Fibroblast of gingiva (primary cell): ENCODE measurements around the gene AMZ1.
A peak's percentile ranks its signal among the peaks of the same experiment; 100 is the strongest.
"Not testable (repeated sequence)": the region's sequence is repeated elsewhere in the genome, so short reads cannot be mapped to it uniquely, and the experiment has no call there.

Experiments
- DNase-seq: peaks from one replicate; pipeline ENCODE4 v3.0.0-alpha.2; 2011; ENCODE audit warnings: low read depth

The AMZ1 gene

DNA sequence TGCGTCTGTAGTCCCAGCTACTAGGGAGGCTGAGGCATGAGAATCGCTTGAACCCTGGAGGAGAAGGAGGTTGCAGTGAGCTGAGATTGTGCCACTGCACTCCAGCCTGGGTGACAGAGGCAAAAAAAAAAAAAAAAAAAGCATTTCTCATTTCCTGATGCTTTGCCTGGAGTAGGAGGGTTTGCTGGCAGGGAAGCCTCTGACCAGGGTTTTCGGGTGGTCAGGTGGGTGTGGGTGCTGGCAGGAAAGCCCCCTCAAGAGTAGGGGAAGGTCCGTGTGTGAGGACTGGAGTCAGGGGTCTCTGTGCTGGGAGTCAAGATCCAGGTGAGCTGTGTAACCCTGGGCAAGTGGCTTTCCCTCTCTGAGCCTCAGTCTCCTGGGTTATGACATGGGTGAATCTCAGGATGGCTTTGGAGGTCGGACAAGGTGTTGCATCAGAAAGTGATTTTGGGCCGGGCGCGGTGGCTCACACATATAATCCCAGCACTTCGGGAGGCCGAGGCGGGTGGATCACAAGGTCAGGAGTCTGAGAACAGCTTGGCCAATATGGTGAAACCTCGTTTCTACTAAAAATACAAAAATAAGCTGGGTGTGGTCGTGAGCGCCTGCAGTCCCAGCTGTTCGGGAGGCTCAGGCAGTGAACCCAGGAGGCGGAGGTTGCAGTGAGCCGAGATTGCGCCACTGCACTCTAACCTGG, 3.2 kb downstream of the AMZ1 start:
- no peak for DNase-seq

DNA sequence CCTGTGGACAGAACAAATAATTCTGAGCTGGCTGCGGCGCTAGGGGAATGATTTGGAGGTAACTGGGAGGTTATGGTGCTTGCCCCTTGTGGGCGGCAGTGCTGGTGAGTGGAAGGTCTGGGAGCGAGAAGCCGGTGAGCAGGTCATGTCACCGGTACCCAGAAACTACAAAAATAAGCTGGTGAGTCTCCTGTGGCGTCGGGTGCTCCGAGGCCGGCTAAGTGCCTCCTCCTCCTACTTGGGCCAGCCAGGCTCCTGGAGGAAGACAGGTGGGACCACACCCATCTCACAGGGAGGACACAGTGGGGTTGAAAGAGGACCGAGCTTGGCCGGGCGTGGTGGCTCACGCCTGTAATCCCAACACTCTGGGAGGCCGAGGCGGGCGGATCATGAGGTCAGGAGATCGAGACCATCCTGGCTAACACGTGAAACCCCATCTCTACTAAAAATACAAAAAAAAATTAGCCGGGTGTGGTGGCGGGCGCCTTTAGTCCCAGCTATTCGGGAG, 4.0 kb downstream of the AMZ1 start:
- not testable (repeated sequence) for DNase-seq

GRCh38 chr7:2692543-2692942, 4.5 kb downstream of the AMZ1 start:
- no peak for DNase-seq

GRCh38 chr7:2693420-2694121, 5.6 kb downstream of the AMZ1 start:
- not testable (repeated sequence) for DNase-seq

DNA sequence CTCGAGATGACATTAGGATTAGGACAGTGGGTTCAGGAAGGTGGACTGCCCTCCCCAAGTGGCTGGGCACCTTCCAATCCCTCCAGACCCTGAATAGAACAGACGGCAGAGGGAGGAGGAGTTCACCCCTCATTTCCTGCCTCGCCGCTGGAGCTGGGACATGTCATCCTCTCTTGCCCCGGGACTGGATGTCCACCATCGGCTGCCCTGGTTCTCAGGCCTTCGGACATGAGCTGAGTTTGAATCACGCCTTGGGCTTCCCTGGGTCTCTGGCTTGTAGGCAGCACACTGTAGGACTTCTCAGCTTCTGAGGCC, 6.1 kb downstream of the AMZ1 start:
- DNase-seq, result not testable (repeated sequence)

DNA sequence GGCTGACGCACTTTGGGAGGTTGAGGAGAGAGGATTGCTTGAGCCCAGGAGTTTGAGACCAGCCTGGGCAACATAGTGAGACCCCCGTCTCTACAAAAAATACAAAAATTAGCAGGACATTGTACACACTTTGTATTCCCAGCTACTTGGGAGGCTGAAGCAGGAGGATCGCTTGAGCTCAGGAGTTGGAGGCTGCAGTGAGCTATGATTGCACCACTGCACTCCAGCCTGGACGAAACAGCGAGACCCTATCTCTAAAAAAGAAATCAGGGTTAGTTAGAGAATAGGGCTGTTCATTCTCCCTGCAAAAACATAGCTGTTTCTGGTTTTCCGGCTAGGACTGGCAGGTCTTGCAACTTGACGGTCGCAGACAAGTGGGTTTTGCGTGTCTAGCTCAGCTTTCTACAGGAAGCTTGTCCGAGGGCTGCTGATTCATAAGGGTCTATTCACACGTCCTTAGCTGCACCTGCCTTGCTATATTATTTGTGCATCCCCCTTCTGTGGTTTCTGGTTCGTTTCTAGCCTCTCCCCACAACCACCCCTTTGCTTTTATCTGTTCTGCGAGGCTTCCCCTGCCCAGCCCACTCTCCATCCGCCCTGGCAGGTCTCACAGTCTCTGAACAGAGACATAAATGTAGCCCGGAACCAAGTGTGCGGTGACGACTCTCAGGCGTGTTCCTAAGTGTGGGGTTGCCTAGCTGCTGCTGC, 10.7 kb downstream of the AMZ1 start:
- DNase-seq, result no peak

- no peak for DNase-seq
These were observed 11.3 kb downstream of the AMZ1 start for GRCh38 chr7:2699289-2699620.

GRCh38 chr7:2700141-2700850, 12.3 kb downstream of the AMZ1 start:
- DNase-seq, result no peak

GRCh38 chr7:2701424-2701823, 13.4 kb downstream of the AMZ1 start:
- DNase-seq, result no peak

- peak; percentile 81 for DNase-seq
These were observed 14.0 kb downstream of the AMZ1 start for GRCh38 chr7:2701832-2702593.

- no peak for DNase-seq
These were observed 14.6 kb downstream of the AMZ1 start for GRCh38 chr7:2702594-2702957.

GRCh38 chr7:2705371-2706096, 17.5 kb downstream of the AMZ1 start:
- DNase-seq, result no peak

- DNase-seq, result no peak
These were observed 18.7 kb downstream of the AMZ1 start for GRCh38 chr7:2706685-2707126.

GRCh38 chr7:2707481-2707880, 19.5 kb downstream of the AMZ1 start:
- DNase-seq, result no peak

DNA sequence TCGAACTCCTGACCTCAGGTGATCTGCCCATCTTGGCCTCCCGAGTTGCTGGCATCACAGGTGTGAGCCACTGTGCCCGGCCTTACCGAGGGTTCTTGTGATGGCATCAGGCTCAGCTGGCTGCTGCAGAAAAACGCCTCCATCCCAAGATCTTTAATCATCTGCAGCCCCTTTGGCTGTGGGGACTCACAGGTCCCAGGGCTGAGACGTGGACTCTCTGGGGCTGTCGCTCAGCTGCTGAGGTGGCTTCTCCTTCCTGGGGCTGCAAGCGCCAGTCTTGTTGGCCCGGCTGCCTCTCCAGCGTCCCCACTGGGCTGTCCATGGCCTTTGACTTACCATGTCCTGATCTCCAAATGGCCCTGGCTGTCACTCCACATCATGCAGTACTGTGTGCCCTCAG, 20.0 kb downstream of the AMZ1 start:
- DNase-seq, result no peak

DNA sequence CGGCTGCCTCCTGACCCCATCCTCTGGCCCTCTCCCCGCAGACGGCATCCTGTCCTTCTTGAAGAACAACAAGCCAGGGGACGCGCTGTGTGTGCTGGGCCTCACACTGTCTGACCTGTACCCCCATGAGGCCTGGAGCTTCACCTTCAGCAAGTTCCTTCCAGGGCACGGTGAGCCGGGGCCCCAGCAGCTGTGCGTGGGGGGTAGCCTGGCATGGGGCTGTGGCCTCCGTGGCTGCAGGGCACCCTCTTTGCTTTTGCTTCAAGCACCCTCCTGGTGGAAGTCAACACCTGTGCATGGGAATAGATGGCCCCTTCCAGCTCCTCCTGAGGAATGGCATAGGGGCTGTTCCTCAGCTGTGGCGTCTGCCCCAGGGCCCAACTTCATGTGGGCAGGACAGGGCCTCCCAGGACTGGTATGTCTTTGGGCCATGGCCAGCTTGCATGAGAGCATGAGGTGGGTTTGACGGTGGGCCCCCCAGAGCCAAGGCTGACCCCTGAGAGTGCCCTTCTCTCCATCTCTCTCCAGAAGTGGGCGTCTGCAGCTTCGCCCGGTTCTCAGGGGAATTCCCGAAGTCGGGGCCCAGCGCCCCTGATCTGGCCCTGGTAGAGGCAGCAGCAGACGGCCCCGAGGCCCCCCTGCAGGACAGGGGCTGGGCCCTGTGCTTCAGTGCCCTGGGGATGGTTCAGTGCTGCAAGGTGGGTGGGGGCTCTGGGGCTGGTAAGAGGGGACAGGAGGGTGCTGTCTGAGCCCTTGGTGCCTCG, 20.7 kb downstream of the AMZ1 start:
- no peak for DNase-seq

- peak; percentile 30 for DNase-seq
These were observed 21.7 kb downstream of the AMZ1 start for GRCh38 chr7:2709553-2710285.

GRCh38 chr7:2710286-2710655, 22.3 kb downstream of the AMZ1 start:
- DNase-seq, result no peak

- DNase-seq, result no peak
These were observed 23.0 kb downstream of the AMZ1 start for GRCh38 chr7:2710901-2711551.
